Fibroblast of peridontal ligament (primary cell): ENCODE data around the gene PPP2R5C.
"Not testable (repeated sequence)": the region's sequence is repeated elsewhere in the genome, so short reads cannot be mapped to it uniquely, and the experiment has no call there.

Source experiments
- DNase-seq: peaks from one replicate; pipeline ENCODE4 v3.0.0-alpha.2; 2010; ENCODE audit errors: extremely low read depth

The PPP2R5C gene

GRCh38 chr14:101761032-101761880, at the start of gene PPP2R5C:
Gene PPP2R5C (plus strand): TSS chr14:101761709. CDS start chr14:101761894, 185 bp downstream.
- DNase-seq, result peak; percentile 73

DNA sequence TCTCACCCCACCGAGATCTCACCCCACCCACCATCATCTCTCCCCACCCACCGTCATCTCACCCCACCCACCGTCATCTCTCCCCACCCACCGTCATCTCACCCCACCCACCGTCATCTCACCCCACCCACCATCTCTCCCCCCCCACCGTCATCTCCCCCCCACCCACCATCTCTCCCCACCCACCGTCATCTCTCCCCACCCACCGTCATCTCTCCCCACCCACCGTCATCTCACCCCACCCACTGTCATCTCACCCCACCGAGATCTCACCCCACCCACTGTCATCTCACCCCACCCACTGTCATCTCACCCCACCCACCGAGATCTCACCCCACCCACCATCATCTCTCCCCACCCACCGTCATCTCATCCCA, 49.7 kb upstream of the PPP2R5C start:
- DNase-seq, result not testable (repeated sequence)

- not testable (repeated sequence) for DNase-seq
These were observed 49.2 kb upstream of the PPP2R5C start for GRCh38 chr14:101712341-101712740.

DNA sequence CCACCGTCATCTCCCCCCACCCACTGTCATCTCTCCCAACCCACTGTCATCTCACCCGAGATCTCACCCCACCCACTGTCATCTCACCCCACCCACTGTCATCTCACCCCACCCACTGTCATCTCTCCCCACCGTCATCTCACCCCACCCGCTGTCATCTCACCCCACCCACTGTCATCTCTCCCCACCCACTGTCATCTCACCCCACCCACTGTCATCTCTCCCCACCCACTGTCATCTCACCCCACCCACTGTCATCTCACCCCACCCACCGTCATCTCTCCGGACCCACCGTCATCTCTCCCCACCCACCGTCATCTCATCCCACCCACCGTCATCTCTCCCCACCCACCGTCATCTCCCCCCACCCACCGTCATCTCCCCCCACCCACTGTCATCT, 48.4 kb upstream of the PPP2R5C start:
- not testable (repeated sequence) for DNase-seq

DNA sequence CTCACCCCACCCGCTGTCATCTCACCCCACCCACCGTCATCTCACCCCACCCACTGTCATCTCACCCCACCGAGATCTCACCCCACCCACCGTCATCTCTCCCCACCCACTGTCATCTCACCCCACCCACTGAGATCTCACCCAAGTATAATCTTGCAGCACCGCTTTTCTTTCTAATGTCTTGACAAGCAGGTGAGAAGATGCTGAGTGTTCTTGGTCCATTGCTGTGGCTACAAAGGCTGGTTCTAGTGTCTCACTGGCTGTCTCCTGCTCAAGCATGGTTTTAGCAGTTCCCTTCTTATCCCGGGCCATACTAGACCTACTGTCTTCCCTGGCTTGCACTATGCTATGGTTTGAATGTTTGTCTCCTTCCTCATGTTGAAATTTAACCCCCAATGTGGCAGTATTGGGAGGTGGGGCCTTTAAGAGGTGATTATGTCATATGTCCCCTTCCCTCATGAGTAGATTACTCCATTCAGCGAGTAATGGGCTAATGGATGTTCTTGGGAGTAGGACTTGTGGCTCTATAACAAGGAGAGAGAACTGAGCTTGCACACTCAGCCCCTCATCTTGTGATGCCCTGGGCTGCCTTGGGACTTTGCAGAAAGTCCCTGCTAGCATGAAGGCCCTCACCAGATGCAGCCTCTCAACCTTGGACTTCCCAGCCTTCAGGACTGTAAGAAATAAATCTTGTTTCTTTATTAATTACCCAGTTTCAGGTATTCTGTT, 47.7 kb upstream of the PPP2R5C start:
- DNase-seq, result no peak

DNA sequence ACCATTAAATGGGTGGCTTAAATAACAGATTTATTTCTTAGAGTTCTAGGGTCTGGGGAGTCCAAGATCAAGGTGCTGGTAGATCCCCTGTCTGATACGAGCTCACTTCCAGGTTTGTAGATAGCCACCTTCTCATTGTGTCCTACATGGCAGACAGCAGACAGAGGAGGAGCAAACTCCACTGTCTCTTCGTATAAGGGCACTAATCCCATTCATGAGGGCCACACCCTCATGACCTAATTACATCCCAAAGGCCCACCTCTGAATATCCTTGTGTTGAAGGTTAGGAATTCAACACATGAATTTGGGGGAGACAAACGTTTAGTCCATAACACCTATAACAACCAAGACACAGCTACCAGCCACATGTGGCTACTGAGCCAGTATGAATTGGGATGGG, 47.1 kb upstream of the PPP2R5C start:
- no peak for DNase-seq

DNA sequence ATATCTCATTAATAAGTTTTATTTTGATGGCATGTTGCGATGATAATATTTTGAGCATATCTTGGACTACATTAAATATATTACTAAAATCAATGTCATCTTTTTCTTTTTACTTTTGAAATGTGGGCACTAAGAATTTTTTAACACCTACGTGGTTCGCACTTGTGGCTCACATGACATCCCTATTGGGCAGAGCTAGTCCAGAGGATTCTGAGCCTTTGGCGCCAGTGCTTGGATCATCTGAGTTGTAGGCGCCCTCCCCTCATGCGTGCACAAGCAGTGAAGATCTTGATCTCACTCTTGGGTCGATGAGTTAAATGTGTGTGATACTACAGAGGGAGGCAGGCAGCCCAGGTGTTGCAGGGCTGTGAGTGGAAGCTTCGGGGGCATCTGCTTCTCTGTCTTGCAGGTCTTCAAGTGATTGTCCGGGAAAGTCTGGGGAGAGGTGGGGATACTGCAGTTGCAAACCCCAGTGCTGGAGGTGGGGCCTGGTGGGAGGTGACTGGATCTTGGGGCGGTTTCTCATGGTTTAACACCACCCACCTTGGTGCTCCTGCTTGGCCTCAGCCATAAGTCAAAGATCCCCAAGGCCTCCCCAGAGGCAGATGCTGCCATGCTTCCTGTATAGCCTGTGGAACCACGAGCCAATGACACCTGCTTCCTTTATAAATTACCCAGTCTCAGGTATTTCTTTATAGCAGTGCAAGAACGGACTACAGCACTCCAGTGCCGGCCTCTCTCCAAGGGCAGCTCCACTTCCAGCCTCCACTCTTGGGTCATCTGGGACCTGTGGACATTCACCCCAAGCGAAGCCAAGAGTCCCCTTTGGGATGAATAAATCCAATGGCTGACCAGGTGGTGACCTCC, 46.1 kb upstream of the PPP2R5C start:
- DNase-seq, result no peak

DNA sequence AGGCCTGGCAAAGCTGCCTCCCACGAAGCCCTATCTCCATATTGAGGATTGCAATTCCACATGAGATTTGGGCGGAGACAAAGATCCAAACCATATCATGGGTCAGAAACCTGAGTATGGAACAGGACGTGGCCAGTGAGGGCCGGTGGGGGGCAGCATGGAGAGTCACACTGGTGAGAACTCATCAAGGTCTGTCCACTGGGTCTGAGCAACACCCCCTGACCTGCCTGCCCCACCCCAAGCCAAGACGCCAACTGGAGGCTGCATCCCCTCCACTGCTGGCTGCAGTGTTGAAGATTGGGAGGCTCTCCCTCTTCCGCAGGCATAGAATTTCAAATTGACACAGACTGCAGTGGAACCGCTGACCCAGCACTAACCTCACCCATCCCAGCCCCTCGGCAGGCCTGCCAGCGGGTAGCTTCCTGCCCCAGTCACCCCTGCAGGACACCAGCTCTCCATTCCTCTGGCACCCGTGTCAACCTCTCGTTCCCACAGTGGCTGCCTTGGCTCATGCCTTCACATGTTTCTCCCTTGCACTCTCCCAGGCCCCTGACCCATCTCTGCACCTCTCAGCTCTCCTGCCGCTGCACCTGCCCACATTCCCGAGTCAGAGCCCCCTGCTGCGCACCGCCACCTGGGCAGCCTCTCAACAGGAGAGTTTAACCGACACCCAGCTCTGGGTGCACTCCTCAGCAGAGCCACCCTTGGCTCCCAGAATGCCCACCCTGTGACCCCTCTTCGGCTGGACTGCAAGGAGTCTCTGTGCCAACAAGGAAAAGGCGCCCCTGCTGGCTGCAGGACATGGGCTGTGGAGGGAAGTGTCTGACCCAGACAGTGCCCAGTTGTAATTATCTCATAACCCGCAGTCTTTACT, 45.2 kb upstream of the PPP2R5C start:
- no peak for DNase-seq

- no peak for DNase-seq
These were observed 44.4 kb upstream of the PPP2R5C start for GRCh38 chr14:101716956-101717662.

DNA sequence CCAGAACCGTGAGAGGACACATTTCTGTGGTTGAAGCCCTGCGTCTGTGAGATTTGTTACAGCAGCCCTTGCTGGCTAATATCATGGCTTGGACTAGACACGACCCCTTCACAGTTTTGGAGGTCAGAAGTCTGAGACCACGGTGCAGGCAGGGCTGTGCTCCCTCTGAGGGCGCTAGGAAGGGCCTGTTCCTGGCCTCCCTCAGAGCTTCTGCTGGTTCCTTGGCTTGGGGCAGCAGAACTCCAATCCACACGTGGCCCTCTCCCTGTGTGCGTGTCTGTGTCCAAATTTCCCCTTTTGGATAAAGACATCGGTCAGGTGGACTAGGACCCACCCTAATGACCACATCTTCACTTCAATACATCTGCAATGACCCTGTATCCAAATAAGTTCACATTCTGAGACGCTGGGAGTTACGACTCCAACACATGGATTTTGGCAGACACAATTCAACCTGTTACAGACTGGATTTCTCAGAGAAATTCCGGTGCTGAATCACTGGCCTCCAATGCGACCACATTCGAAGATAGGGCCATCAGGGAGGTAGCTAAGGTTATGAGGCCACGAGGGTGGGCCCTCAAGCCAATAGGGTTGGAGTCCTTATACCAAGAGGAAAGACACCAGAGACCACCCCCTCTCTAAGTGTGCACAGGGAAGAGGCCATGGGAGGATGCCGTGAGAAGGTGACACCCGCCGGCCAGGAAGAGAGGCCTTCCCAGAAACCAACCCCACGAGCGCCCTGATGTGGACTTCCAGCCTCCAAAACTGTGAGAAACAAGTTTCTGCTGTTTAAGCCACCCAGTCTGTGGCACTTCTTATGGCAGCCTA, 43.6 kb upstream of the PPP2R5C start:
- no peak for DNase-seq

GRCh38 chr14:101719045-101719645, 42.4 kb upstream of the PPP2R5C start:
- DNase-seq, result no peak

DNA sequence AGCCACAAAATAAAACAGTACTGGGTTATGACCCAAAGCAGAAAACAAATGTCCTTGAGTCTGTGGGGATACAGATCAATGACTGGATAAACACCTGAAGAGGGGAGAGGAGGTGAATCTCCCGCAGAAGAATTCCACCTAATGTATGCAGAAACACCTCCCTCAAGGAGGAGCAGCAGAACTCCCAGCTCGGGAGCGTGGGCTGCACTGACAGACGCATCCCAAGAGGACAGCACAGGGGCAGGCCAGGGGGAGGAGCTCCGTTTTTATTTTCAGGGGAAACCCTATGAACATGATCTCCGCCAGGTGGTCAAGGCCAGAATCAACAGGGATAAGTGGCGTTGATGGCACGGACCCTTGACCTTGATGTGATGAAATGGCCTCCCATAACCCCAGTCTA, 41.8 kb upstream of the PPP2R5C start:
- no peak for DNase-seq

DNA sequence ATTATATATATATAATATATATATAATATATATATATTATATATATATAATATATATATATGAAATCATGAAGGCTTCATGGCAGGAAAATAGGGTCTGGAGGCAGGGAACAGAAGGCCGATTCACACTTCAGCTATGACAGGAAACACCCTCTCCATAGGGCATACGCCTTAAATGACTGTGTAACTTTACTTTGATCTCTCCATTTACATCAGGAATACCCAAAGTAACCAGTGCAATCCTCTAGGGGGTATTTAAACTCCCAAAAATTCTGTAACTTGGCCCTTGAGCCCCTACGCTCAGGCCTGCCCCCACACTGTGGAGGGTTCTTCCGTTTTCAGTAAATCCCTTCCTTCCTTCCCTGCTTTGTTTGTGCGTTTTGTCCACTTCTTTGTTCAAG, 40.4 kb upstream of the PPP2R5C start:
- DNase-seq, result no peak

GRCh38 chr14:101721951-101722661, 39.4 kb upstream of the PPP2R5C start:
- DNase-seq, result peak; percentile 2

- DNase-seq, result no peak
These were observed 38.4 kb upstream of the PPP2R5C start for GRCh38 chr14:101723061-101723595.

DNA sequence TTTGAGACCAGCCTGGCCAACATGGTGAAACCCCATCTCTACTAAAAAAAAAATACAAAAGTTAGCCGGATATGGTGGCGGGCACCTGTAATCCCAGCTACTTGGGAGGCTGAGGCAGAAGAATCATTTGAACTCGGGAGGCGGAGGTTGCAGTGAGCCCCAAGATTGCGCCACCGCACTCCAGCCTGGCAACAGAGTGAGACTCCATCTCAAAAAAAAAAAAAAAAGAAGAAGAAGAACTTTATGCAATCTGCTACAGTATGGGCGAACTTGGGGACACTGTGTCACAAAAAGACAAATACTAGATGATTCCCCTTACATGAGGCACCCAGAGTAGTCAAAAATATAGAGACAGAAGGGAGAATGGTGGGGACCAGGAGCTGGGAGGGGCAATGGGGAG, 35.9 kb upstream of the PPP2R5C start:
- not testable (repeated sequence) for DNase-seq

DNA sequence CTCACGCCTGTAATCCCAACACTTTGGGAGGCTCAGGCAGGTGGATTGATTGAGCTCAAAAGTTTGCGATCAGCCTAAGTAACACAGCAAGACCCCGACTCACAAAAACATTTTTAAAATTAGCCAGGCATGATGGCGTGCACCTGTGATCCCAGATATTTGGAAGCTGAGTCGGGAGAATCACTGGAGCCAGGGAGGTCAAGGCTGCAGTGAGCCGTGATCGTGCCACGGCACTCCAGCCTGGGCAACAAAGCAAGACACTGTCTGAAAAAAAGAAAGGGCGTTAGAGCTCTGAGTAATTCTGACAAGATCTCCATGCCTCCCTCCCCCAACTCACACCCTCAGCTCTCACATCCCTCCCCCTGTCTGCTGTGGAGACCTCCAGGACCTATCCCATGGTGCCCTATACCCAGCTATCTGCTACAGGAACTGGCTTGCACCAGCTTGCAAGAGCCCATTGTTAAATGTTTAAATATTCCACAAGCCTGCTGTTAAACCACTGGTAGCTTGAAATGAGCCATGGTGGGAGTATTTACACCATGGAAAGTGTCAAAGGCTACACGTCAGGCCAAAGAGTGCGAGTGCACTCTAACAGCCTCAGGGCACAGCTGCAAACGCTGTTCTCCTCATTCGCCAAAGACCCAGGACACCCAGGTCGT, 35.1 kb upstream of the PPP2R5C start:
- no peak for DNase-seq

DNA sequence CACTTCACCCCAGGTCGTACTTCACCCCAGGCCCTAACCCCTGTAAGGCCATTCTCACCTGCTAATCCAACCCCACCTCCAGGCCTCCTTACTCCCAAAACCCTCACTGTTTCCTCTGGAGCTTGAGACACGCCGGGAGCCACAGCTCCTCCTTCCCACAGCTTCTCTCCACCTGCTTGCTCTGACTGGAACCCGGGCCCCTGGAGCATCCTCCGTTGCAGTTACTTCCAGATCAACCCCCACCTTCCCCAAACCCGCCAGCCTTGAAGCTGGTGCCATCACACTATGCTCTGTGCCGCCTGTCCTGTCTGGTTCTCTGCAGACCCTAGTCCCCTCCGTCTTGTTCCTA, 34.6 kb upstream of the PPP2R5C start:
- no peak for DNase-seq
